HG03095 (cell line): ENCODE measurements around the gene MOCOS.

Experiments used
- ATAC-seq: cut with Tn5 transposase; IDR thresholded peaks from one replicate; pipeline ENCODE4 v1.9.1; 2021; ENCODE audit warnings: moderate library complexity; ENCODE audit not compliant: unreplicated experiment

MOCOS gene

DNA sequence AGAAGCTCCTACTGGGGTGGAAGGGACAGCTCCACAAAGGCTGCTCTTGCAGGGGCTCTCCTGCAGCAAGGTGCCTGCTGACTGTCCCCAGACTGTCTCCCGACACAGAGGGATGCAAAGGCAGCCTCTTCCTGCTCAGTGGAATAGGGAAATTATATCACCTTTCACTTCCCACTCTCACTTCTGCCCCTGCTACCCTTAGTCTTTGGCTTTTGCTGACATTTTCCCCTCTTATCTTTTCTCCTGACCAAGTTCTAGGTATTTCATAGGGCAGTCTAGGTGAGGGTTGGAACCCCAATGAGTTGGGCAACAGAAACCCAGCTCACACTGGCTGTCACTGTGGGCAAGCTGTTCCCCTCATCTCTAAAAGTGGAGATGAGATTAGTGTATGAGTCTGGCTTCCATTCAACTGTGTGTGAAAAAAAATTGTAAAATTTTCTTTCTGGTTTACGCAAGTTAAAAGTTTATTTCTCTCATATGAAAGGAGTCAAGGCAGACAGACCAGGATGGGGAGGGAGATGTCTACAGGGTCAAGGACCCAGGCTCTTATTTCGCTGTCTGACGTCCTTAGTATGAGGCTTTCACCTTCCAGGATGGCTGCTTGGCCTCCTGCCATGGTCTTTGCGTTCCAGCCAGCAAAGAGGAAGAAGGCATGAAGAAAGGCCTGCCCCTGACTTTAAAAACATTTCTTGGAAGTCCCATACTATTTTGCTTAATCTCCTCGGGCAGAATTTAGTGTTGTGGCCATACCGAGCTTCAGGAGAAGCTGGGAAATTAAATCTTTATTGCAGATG is 7.5 kb upstream of the MOCOS start:
- no peak for ATAC-seq

DNA sequence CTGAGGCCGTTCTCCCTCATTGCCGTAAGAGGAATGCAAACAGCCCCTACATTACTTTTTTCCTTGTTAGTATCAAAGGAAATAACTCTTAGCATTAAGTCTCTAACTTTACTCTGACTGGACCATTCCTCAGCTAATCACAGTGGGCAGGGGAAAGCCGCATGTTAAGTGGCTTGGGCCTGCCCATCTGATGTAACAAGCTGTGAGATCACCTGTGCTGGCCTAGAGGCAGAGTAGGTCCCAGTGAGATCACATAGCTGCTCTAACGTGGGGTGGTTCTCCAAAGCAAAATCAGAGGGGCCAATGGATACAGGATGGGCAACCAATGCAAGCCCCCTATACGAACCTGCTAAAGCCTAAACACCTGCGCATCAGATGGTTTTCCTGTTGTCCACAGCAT is 5.9 kb upstream of the MOCOS start:
- ATAC-seq: no peak

DNA sequence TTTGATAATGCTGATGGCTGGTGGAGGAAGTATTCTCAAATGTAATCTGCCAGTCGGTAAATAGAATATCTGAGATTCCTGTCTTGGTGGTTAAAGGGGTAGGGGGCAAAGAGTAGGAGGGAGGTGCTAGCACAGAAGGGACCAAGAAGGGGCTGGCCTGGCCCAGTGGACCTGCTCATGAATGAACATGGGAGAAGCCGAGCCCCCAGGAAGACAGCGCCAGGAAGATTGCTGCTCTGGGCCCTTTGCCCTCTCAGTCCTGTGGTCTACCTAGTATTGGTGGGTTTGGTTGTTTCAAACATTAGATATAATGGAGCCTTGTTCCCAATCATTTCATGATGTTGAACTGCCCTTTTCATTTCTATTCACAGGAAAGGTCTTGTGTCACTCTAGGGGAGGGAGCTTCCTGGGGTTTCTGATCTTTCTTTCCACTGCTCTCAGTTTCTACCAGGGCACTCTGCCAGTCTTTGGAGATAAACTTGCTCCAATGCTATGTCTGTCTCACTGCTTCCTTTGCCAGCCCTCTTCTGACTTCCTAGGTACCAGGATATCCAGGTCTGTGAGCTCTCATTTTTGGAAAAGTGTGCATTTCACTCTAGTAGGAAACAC is 5.3 kb upstream of the MOCOS start:
- no peak for ATAC-seq

DNA sequence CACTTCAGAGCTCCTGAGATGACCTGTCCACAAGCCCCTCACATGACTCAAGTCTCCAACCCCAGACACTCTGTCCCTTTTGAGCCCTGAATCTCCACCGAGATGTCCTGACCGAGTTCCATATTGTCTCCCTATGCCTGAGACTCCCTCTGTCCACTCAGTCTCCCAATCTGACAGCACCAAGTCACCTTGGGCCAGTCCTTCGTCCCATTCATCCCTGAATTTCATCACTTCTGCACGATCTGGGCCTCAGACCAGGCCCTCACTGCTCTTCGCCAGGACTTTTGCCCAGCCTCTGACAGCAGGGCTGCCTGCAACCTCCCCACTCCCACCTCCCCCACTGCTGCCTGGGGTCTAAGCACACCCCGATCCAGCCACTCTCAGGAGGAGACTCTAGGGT is 4.3 kb upstream of the MOCOS start:
- ATAC-seq: no peak

DNA sequence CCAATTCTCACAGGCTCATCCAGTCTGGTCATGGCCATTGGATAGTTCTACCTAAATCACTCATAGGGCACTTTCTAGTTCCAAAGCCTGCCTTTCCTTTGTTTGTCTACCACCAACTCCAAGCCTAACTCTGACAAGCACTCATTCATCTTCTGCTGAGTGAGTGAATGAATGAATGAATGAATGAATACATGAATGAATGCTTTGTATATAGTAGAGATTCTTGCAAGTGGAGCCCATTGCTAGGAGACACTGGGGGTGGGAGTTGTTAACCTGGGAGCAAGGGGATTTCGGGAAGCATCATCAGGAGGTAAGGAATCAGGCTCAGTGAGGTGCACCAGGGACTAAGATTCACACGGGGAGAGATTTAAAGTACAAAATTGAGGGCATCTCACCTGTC is 3.3 kb upstream of the MOCOS start:
- ATAC-seq: no peak

DNA sequence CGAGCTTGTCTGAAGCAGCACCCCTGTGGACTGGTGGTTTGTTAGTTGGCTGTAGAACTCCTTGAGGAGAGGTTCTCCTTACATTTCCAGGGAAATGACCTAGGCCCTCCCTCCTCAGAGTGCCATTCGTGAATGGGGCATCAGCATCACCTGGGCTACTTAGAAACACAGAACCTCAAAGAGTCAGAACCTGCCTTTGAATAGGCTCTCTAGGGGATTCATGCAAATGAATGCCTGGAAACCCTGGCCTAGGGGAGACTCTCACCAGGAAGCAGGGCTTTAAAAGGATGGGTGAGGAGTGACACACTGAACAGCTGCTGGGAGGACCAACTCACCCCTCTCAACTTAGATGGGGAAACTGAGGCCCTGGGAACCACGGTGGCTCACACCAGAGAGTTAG is 2.1 kb upstream of the MOCOS start:
- no peak for ATAC-seq

DNA sequence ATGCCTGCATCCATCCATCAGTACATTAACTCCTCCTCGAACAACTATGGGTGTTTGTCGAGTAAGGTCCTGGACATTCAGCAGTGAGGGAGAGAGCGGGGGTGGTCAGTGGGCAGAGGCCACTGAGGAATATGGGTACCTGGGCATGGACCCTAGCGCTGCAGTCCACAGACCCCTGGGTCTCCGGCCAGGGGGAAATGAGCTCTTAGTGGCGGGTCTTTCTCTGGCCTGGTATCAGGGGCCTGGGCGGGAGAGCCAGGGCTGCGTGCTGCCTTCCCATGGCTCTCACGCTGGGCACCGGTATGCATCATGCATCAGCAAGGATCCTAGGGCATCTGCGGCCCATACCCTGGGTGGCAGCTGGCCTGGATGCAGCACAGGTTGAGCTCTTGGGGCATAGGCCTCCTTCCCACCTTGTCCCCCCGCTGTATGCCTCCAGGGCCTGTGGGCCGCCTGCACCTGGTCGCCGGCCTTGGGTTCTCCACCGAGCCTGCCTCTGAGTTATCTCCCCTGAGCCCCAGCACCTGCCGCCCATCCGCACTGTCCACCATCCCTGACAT is 1.3 kb upstream of the MOCOS start:
- no peak for ATAC-seq

DNA sequence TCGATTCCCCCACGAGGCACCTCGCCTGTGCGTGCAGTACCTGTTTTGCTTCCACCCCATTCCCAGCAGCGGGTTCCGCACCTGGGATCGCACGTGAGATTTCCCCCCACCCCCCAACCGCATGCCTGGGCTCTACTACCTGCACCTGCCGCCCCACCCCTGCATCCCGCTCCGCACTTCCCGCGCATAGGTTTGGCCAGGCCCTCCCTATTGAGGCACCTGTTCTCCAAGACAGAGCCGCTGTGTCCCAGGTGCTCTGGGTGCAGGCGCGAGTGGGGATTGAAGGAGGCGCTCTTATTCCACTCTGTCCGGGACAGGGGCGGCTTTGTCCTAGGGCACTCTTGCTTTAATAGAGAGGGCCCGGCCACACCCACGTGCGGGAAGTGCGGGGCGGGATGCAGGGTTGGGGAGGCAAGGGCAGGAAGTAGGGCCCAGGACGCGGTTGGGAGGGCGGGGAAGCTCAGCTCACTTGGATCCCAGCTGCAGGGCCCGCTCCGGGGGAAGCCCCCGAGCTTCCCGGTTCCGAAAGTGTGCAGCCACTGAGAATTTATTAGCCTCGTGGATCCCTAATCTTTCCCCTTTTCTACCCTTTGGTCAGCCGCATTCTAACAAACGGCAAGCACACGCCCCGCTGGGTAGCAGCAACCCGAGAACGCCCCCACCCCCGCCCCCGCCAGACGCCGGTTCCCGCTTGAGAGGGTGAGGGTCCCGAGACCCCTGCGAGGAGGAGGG is 670 bp upstream of the MOCOS start:
- no peak for ATAC-seq

DNA sequence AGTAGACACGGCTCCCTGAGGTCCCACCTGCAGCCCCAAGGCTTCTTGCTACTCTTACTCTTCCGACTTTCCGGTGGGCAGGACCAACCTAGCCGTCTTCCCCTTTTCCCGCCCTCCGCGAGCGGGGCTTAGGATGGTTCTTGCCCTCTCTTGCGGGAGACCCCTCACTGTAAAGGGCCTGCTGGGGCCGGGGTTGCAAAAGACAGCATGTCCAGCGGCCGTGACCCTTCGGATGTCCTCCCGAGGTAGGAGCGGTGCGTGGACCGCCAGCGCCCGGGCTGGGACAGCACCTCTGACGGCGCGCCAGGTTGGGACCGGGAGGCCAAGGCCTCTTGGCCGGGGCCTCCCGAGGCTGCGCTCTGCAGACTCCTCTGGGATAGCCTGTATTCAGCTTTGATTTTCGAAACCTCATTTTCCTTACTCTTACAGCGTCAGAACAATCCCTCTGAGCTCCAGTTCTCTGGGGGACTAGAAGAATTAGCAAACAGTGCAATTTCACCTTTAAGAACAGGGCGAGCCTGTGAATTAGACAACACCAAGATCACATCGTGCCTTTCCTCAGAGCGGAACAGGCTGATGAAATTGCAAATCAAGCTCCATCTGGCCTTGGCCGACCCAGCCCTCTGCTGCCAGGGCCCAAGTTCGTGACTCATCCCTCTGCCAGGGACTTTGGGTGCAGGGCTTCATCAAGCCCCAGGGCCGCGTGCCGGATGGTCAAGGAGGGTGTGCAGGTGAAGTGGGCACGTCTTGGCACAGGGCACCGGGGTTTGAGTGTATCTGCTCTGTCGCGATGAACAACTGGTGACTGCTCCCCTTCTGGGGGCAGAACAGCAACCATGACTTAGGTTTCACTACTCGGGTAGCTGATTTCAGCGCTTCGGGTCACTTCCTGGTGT is 777 bp downstream of the MOCOS start:
- peak; percentile 16 for ATAC-seq

DNA sequence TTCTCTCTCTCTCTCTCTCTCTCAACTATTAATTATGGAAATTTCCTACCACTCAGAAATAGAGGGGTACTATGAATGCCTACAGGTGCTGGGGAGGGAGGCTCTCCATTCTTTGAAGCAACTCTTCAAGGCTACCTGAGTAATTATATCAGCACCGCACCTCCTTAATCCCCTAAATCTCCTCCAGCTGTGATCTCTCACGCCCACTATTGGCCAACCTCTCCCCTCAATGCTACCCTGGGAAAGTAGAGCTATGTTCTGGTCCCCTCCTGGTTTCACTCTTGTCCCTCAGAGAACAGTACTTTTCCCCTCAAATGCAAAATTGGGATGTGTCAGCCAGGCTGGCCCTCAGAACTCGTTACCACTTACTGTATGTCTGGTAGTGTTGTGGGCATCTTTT is 1.6 kb downstream of the MOCOS start:
- no peak for ATAC-seq

DNA sequence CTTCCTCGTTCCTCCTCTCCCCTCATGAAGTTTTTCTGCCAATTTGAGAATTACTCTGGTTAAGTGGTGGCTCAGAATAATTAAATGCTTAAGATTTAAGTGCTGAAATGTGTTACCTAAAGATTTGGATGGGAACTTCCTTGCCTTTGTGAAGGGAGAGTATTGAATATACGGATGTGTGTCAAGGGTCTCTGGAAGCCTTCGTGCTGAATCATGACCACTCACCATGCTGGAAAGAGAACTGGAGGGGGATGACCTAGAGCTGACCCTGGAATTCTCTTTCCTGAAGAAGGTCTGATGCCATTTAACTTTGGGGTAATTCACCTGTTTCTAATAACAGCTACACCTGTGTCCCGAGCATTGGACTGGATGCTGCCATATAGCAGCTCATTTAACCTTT is 2.2 kb downstream of the MOCOS start:
- no peak for ATAC-seq

DNA sequence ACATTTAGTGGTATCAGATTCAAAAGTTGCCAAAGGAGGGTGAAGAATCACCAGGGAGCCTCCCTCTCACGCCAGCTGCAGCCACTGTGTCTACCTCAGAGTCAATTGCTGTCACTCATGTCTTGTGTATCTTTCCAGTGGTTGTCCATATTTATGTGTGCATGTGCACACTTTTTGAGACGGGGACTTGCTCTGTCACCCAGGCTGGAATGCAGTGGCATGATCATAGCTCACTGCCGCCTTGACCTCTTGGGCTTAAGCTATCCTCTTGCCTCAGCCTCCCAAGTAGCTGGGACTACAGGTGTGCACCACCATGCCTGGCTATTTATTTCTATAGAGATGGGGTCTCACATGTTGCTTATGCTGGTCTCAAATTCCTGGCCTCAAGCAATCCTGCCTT is 4.0 kb downstream of the MOCOS start:
- no peak for ATAC-seq

DNA sequence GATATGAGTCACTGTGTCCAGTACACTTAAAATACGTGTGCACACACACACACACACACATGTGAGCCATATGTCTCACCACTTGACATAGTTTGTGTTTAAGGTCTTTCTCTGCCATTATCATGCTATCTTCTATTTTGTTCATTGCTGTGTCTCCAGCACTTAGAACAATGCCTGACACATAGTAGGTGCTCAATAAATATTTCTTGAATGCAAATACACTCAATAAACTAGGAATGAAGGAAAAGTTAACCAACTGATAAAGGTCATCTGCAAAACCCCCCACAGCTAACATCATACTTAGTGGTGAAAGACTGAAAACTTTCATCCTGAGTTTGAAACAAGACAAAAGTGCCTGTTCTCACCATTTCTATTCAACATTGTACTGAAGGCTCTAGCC is 4.4 kb downstream of the MOCOS start:
- ATAC-seq: no peak

DNA sequence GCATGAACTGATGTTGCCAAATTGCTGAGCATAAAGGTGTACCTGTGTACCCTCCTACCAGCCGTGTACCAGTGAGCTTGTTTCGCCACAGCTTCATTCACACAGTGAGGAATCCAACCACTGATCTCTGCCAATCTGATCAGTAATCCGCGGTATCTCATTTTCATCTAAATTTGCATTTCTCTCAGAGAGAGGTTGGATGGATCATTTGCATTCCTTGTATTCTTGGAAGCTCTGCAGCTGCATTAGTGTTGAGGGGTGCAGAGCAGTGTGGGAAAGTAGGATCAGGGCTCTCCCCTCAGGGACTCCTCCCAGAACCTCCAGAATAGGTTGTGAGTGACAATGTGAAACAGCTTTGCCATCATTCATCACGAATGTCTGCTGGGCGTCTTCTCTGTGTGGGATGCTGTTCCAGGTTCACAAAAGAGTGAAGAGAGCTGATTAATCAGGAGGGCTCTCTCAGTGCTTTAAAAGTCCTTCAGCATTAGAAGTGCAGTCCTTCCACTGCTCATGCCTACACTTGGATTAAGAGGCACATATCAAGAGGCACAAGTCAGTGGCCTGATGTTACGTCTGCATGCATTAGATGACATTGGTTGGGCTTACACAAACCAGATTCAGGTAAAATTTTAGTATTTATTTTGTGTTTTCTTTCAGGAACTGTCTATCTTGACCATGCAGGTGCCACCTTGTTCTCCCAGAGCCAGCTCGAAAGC is 7.5 kb downstream of the MOCOS start:
- ATAC-seq: no peak

DNA sequence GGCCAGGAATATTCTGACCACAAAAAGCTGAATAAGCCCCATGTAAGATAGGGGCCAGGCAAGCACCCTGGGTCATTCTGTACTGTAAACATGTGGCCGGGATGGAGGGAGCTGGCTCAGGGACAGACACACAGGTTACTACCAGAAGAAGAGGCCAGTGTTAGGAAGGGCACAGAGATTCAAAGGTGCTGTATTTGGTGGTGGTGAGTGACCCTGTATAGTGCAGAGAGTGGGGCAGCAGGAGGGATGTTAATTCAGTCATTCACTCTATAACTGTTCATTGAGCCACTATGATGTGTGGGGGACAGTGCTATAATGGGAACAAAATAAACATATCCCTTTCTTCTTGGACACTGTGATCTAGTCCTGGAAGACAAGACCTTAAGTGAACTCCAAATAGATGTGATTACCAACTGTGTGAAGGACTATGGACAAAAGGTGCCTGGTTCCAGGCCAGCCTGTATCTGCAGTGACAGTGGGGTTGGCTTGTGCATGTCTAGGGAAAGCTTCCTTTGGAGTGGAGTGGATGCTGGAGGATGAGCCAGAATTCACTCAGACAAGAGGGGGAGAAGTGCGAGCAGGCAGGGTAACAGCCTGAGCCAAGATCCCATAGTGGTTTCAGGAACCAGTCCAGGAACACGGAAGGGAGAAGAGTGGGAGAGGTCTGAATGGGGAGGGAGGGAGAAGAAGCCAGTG is 8.3 kb downstream of the MOCOS start:
- ATAC-seq: no peak

DNA sequence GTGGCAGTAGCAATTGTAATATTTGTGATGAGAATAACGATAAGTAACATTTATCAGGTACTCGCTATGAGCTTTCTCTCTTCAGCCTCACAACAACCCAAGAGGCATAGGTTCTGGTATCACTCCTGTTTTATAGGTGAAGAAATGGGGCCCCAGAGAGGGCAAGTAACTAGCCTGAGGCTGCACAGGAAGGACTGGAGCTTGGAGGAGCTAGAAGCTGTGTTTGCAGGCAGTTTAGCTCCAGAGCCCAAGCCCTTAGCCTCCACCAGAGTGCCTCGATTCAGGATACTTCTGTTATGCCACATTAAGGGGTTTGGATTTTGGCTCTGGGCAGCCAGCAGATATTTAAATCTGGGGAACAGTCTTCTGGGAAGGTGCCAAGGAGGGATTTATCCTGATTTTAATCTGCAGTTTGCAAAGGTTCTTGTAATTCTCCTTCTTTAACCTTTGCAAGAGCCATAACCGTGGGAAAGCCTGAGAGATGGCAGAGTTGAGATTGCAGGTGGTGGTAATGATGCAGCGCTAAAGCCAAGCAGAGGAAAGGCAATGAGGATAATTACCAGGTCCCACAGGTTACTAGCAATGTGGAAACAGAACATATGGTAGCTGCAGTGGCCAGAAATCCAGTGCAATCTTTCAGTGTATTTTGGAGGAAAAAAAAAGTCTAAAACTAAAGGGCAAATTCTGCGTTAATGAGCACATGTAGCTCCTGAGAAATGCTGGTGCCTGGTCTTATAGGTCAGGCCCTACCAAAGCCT is 9.1 kb downstream of the MOCOS start:
- ATAC-seq: no peak

DNA sequence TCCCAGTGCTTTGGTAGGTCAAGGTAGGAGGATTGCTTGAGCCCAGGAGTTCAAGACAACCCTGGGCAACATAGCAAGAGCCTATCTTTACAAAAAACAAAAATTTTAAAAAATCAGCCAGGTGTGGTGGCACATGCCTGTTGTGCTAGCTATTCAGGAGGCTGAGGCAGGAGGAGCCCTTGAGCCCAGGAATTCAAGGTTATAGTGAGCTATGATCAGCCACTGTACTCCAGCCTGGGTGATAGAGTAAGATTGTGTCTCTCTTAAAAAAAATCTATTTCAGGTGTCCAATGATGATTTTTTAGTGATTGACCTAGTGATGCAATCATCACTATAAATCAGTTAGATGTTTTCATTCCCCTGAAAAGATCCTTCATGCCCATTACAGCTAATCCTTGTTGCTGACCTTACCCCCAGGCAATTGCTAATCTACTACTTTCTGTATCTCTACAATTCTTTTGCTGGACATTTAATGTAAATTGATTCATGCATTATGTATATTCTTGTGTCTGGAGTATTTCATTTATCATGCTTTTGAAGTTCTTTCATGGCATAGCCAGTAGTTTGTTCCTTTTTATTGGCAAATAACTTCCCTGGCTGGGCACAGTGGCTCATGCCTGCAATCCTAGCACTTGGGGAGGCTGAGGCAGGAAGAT is 10.3 kb downstream of the MOCOS start:
- ATAC-seq: no peak

DNA sequence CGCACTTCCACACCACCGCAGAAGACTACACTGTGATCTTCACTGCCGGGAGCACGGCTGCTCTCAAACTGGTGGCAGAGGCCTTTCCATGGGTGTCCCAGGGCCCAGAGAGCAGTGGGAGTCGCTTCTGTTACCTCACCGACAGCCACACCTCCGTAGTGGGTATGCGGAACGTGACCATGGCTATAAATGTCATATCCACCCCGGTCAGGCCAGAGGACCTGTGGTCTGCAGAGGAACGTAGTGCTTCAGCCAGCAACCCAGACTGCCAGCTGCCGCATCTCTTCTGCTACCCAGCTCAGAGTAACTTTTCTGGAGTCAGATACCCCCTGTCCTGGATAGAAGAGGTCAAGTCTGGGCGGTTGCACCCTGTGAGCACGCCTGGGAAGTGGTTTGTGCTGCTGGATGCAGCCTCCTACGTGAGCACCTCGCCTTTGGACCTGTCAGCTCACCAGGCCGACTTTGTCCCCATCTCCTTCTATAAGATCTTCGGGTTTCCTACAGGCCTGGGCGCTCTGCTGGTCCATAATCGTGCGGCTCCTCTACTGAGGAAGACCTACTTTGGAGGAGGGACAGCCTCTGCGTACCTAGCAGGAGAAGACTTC is 12.5 kb downstream of the MOCOS start:
- no peak for ATAC-seq
